Stimulated activated CD8-positive, alpha-beta memory T cell treated with anti-CD3 and anti-CD28 coated beads, Interleukin-4, amount 100 ng/mL, for 24 hours (primary cell): ENCODE results near the gene UST.
"Not testable (repeated sequence)": the region's sequence is repeated elsewhere in the genome, so short reads cannot be mapped to it uniquely, and the experiment has no call there.

ENCODE experiments used
- DNase-seq: peaks from one replicate; pipeline ENCODE4 v3.0.0-alpha.2; 2020; ENCODE audit warnings: low read depth

Gene UST

GRCh38 chr6:148836751-148837150 lies 89.9 kb downstream of the UST start:
- DNase-seq, result no peak

DNA sequence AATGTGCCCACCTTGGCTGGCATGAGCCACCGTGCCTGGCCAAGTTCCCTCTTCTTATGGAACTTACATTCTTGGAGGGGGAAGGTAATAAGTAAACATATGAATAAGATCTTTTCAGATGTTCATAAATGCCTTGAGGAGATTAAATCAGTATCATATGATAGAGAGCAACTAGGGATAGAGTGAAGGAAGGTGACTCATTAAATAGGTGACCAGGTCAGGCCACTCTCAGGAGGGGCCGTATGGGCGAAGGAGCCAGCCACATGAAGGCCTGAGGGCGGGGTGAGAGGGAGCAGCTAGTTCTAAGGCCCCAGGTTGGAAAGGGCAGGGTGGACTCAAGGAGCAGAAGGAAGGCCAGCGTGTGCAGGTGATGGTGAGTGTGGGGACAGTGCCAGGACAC lies 91.1 kb downstream of the UST start:
- no peak for DNase-seq

- DNase-seq, result no peak
Measured at GRCh38 chr6:148839044-148839443, 92.2 kb downstream of the UST start.

DNA sequence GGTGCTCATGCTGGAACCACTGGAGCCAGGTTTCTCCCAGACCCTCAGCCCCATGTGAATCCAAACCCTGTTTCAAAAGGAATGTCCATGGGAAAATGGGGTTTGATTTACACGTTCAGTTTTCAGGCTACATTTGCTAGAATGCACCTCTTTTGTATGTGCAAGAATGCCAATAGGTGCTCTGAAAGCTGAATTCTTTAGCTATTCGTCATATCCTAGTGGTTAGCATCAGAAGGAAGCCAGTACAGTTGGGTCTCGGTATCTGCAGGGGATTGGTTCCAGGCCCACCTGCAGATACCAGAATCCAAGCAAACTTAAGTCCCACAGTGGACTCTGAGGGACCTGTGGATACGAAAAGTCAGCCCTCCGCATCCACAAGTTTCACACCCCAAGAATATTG lies 93.4 kb downstream of the UST start:
- DNase-seq, result no peak

DNA sequence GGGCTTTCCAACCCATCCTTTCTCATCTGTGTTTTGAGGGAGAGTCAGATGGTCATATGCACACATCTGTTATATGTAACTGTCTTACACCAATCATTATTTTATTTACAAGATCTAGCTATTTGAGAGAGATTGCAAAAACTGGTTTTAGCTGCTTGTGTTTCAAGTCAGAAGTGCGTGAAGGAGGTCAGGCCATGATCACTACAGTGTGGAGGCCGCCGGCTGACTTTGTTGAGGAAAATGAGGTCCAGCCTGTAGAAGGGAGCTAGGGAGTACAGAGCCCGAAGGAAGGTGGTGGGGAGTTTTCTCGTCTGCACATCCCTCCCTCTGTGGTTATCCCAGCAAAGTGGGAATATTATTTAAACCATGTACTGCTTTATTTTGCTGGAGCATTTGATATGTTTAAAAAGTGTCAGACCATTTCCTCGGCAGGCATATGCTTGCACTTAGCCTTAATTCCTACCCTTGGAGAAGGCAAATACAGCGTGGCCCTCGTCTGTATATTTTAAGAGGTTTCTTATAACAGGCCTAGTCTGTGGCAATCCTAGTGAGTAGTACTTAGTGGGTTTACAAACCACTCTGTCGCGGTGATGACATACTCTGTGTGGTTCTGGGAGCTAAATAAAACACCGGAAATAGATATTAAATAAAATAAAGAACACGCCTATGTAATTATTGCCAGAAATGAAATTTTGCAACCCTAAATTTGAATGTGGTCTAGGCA lies 95.6 kb downstream of the UST start:
- no peak for DNase-seq

DNA sequence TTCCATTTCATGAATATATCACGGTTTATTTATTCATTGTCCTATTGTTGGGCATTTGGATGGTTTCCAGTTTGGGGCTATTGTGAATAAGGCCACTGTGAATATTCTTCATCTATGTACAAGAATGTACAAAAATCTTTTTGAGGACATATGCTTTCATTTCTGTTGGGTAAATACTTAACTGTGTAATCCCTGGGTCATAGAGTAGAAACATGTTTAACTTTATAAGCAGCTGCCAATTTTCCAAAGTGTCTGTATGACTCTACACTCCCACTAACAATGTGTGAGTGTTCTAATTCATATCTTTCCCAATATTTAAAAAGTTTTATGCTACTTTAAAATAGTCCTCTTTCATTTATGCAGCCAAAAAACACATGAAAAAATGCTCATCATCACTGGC lies 98.6 kb downstream of the UST start:
- no peak for DNase-seq

- DNase-seq, result no peak
Measured at GRCh38 chr6:148846778-148847761, 100.2 kb downstream of the UST start.

DNA sequence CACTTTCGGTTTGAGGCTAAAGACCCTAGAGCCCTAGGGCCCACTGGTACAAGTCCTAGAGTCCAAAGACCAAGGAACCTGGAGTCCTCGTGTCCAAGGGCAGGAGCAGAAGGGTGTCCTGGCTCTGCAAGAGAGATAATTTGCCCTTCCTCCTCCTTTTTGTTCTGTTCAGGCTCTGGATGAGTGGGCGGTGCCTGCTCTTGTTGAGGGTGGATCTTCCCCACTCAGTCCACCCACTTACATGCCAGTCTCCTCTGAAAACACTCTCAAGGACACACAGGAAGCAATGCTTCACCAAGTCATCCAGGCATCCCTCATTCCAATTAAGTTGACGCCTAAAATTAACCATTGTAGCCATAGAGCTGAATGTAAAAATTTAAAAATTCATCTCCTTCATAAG lies 102.1 kb downstream of the UST start:
- no peak for DNase-seq

GRCh38 chr6:148849449-148849848 lies 102.6 kb downstream of the UST start:
- DNase-seq, result not testable (repeated sequence)

GRCh38 chr6:148850964-148851363 lies 104.1 kb downstream of the UST start:
- DNase-seq, result no peak

DNA sequence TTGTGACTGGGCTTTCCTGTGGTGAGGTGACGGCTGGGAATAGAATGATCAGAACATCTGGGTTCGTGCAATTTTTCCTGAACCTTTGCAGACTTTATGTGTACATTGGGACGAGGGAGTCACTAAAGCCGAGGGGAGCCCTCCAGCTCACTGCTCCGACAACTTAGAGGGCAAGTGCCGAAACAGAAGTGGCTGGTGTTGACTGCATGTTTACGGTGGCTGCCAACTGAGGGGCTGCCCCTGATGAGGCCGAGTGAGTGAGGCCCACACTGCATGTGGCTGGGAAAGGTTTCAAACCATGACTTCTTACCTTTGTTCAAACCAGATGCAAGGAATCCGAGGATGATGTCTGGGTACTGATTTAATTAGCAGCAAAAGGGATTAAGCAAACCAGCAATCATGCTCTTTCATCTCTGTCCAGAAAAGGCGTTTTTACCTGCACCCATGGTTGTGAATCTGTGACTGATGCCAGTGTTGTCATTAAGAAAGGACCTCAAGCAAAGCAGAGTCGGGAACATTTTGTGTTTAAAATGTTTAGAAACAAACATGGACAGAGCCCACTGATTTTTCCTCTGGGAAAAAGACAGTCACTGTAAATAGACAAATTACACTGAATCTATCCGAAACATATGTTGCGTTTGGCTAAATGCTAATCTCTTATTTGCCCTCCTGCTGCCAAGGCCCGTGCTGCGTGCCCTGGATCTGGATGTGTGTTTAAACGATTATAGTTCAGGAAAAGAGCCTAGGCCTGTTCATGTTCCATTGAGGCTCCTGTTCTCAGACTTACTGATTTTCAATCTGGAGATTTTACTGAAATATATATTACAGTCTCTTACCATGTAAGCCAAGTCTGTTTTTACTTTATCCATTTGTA lies 105.1 kb downstream of the UST start:
- no peak for DNase-seq

- no peak for DNase-seq
Measured at GRCh38 chr6:148852688-148853087, 105.9 kb downstream of the UST start.

DNA sequence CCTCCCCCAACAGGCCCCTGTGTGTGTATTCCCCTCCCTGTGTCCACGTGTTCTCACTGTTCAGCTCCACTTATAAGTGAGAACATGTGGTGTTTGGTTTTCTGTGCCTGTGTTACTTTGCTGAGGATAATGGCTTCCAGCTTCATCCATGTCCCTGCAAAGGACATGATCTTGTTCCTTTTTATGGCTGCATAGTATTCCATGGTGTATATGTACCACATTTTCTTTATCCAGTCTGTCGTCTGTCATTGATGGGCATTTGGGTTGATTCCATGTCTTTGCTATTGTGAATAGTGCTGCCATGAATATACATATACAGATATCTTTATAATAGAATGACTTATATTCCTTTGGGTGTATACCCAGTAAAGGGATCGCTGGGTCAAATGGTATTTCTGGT lies 106.3 kb downstream of the UST start:
- DNase-seq, result not testable (repeated sequence)

GRCh38 chr6:148854096-148854495 lies 107.3 kb downstream of the UST start:
- DNase-seq, result no peak

- no peak for DNase-seq
Measured at GRCh38 chr6:148854992-148855391, 108.2 kb downstream of the UST start.

GRCh38 chr6:148855744-148856143 lies 108.9 kb downstream of the UST start:
- DNase-seq, result no peak

- DNase-seq, result no peak
Measured at GRCh38 chr6:148857798-148858390, 111.1 kb downstream of the UST start.

DNA sequence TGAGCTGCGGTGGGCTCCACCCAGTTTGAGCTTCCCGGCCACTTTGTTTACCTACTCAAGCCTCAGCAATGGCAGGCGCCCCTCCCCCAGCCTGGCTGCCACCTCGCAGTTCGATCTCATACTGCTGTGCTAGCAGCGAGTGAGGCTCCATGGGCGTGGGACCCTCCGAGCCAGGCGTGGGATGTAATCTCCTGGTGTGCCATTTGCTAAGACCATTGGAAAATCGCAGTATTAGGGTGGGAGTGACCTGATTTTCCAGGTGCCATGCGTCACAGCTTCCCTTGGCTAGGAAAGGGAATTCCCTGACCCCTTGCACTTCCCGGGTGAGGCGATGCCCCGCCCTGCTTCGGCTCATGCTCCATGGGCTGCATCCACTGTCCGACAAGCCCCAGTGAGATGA lies 117.3 kb downstream of the UST start:
- not testable (repeated sequence) for DNase-seq

- no peak for DNase-seq
Measured at GRCh38 chr6:148864941-148865340, 118.1 kb downstream of the UST start.

- no peak for DNase-seq
Measured at GRCh38 chr6:148866657-148867268, 119.9 kb downstream of the UST start.

DNA sequence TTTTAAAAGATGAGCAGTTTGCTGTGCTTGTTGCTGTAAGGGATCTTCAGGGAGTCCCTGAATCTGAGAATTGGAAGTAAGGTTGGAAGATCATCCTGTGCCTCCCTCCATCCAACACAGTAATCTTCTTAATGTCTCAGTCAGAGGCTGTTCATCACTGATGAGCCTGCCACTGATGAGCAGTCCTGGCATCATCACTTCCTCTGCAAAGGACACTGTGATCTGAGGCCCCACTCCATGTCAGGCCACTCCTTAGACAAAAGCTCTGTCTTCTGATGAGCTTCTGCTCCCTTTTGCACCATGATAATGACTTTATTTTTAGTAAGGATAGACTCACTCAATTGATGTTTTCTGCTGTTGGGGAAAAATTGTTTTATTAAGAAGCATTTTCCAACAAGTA lies 121.0 kb downstream of the UST start:
- DNase-seq, result no peak
